IPS DF 6.9 (cell line): ENCODE data around the gene MGST3.
"Not testable (repeated sequence)": the region's sequence is repeated elsewhere in the genome, so short reads cannot be mapped to it uniquely, and the experiment has no call there.

Source experiments
- DNase-seq: peaks from one replicate; pipeline ENCODE4 v3.0.0-alpha.2; 2013; ENCODE audit warnings: low read depth, low spot score
- H3K27ac ChIP-seq: one replicate; pipeline ENCODE4 v1.5.1; 2013; ENCODE audit warnings: low read length, control low read depth
- H3K27me3 ChIP-seq: 2 replicates; pipeline ENCODE4 v1.6.1; 2013; ENCODE audit warnings: mild to moderate bottlenecking, low read length; ENCODE audit not compliant: control insufficient read depth, insufficient read depth
- H3K36me3 ChIP-seq: 2 replicates; pipeline ENCODE4 v1.6.1; 2013; ENCODE audit warnings: low read length; ENCODE audit not compliant: control insufficient read depth, insufficient read depth
- H3K4me1 ChIP-seq: 2 replicates; pipeline ENCODE4 v1.6.1; 2013; ENCODE audit warnings: low read length; ENCODE audit not compliant: control insufficient read depth, insufficient read depth
- H3K4me3 ChIP-seq: 2 replicates; pipeline ENCODE4 v1.5.1; 2013; ENCODE audit warnings: mild to moderate bottlenecking, low read length
- H3K9me3 ChIP-seq: 2 replicates; pipeline ENCODE4 v1.6.1; 2013; ENCODE audit warnings: low read length, inconsistent platforms; ENCODE audit not compliant: control insufficient read depth, insufficient read depth
- WGBS: extraction: QIAGEN DNeasy Blood & Tissue Kit; methylation state at CpG from one replicate; pipeline ENCODE4 v1.1.7; 2013; ENCODE audit warnings: mixed read lengths, missing lambda C conversion rate; ENCODE audit not compliant: insufficient read length, insufficient coverage; 5-methylcytosine and 5-hydroxymethylcytosine counted together

Gene MGST3

GRCh38 chr1:165635823-165636222, 4.8 kb downstream of the MGST3 start:
- Histone ChIP-seq H3K4me3 (no peak overlapping the region), H3K27ac (no peak overlapping the region)
- no peak for DNase-seq

GRCh38 chr1:165637427-165637826, 6.4 kb downstream of the MGST3 start:
- H3K4me3 ChIP-seq = no peak overlapping the region
- no CpG with 5 or more reads among the region's 1 CpG for WGBS

More at GRCh38 chr1:165635823-165636222, 4.8 kb downstream of the MGST3 start:
- H3K36me3 ChIP-seq = no peaks in the 10 kb centered on the region; the same call in 1 of the 2 replicates
- no peaks in the 10 kb centered on the region for H3K9me3 ChIP-seq
- H3K27me3 ChIP-seq = no peaks in the 10 kb centered on the region
- no peaks in the 10 kb centered on the region; the same call in 1 of the 2 replicates for H3K4me1 ChIP-seq
- whole genome bisulfite sequencing = no CpG with 5 or more reads among the region's 2 CpGs

GRCh38 chr1:165638211-165638610, 7.2 kb downstream of the MGST3 start:
- not testable (repeated sequence) for H3K4me3 ChIP-seq, H3K27me3 ChIP-seq, H3K36me3 ChIP-seq, H3K27ac ChIP-seq, H3K4me1 ChIP-seq, H3K9me3 ChIP-seq, DNase-seq
- WGBS = no CpG with 5 or more reads among the region's 7 CpGs

More at GRCh38 chr1:165637427-165637826, 6.4 kb downstream of the MGST3 start:
- H3K9me3 ChIP-seq = no peaks in the 10 kb centered on the region
- DNase-seq = no peak
- H3K27ac ChIP-seq = no peak overlapping the region
- H3K27me3 ChIP-seq = no peaks in the 10 kb centered on the region
- no peaks in the 10 kb centered on the region; the same call in 1 of the 2 replicates for H3K36me3 ChIP-seq
- H3K4me1 ChIP-seq = no peaks in the 10 kb centered on the region; the same call in 1 of the 2 replicates

- Histone ChIP-seq H3K4me3 (no peak overlapping the region), H3K4me1 (no peaks in the 10 kb centered on the region; the same call in 1 of the 2 replicates), H3K36me3 (no peaks in the 10 kb centered on the region; the same call in 1 of the 2 replicates), H3K9me3 (no peaks in the 10 kb centered on the region), H3K27ac (no peak overlapping the region), H3K27me3 (no peaks in the 10 kb centered on the region)
- DNase-seq = no peak
- WGBS = no CpG with 5 or more reads among the region's 1 CpG
Observed at GRCh38 chr1:165639821-165640623, 9.0 kb downstream of the MGST3 start.

- Histone ChIP-seq H3K27me3 (no peaks in the 10 kb centered on the region), H3K4me1 (no peaks in the 10 kb centered on the region), H3K36me3 (no peaks in the 10 kb centered on the region; the same call in 1 of the 2 replicates), H3K9me3 (no peaks in the 10 kb centered on the region), H3K4me3 (no peak overlapping the region), H3K27ac (no peak overlapping the region)
- no peak for DNase-seq
- no CpG with 5 or more reads among the region's 2 CpGs for WGBS
Observed at GRCh38 chr1:165641231-165641987, 10.4 kb downstream of the MGST3 start.

- no peak for DNase-seq
- WGBS = no CpG with 5 or more reads among the region's 2 CpGs
- Histone ChIP-seq H3K4me3 (no peak overlapping the region), H3K9me3 (no peaks in the 10 kb centered on the region), H3K27ac (no peak overlapping the region), H3K36me3 (no peaks in the 10 kb centered on the region), H3K4me1 (no peaks in the 10 kb centered on the region), H3K27me3 (no peaks in the 10 kb centered on the region)
Observed at GRCh38 chr1:165644064-165644735, 13.2 kb downstream of the MGST3 start.

- no peaks in the 10 kb centered on the region for H3K36me3 ChIP-seq
- H3K4me3 ChIP-seq = no peak overlapping the region
- no peak overlapping the region for H3K27ac ChIP-seq
- DNase-seq = no peak
- no peaks in the 10 kb centered on the region for H3K4me1 ChIP-seq
- no peaks in the 10 kb centered on the region for H3K9me3 ChIP-seq
- no CpG with 5 or more reads among the region's 8 CpGs for WGBS
- no peaks in the 10 kb centered on the region for H3K27me3 ChIP-seq
Observed at GRCh38 chr1:165645654-165646366, 14.8 kb downstream of the MGST3 start.

- Histone ChIP-seq H3K27ac (no peak overlapping the region), H3K9me3 (no peaks in the 10 kb centered on the region), H3K4me3 (no peak overlapping the region), H3K36me3 (no peaks in the 10 kb centered on the region), H3K27me3 (no peaks in the 10 kb centered on the region), H3K4me1 (no peaks in the 10 kb centered on the region)
- DNase-seq = no peak
Observed at GRCh38 chr1:165647517-165647916, 16.5 kb downstream of the MGST3 start.

GRCh38 chr1:165647970-165648369, 16.9 kb downstream of the MGST3 start:
- no CpG with 5 or more reads among the region's 4 CpGs for WGBS
- H3K4me1 ChIP-seq = no peaks in the 10 kb centered on the region
- no peaks in the 10 kb centered on the region for H3K27me3 ChIP-seq
- no peak for DNase-seq
- H3K27ac ChIP-seq = no peak overlapping the region
- H3K9me3 ChIP-seq = no peaks in the 10 kb centered on the region
- no peaks in the 10 kb centered on the region for H3K36me3 ChIP-seq
- H3K4me3 ChIP-seq = no peak overlapping the region
